ENCODE measurements around the gene PLEKHA1. TPM values are rescaled to one million over a fixed set of nuclear protein-coding genes. Genes with fewer than 3 reads are reported as not detected.

The PLEKHA1 gene
- total and polyA plus RNA-seq, 9 donors = 16.7 to 31.1 (median 27.1) TPM

- no peak overlapping the region for H3K27ac ChIP-seq
- WGBS, 3 donors = 91 to 96% (median 96%) methylated on average over 8 of the region's 8 CpGs
- peaks cover 4% of the 10 kb centered on the region for H3K4me1 ChIP-seq (ENCODE audit: insufficient read depth)
These were observed 30.6 kb upstream of the PLEKHA1 start for GRCh38 chr10:122343936-122344335.

GRCh38 chr10:122344741-122345258 is 29.7 kb upstream of the PLEKHA1 start:
- Histone ChIP-seq H3K4me1 (ENCODE audit: insufficient read depth) (peaks cover 4% of the 10 kb centered on the region), H3K27me3 (no peaks in the 10 kb centered on the region), H3K27ac (no peak overlapping the region), H3K4me3 (no peak overlapping the region), H3K36me3 (no peaks in the 10 kb centered on the region), H3K9me3 (no peaks in the 10 kb centered on the region)
- TF ChIP-seq CTCF (IDR thresholded peaks at IDR 0.05) (no peak), POLR2A (IDR thresholded peaks at IDR 0.05) (no peak), EP300 (IDR thresholded peaks at IDR 0.05) (no peak)
- DNase-seq = no peak
- WGBS, 3 donors = 84 to 87% (median 85%) methylated on average over 9 of the region's 9 CpGs
- intact Hi-C loops (cut with DNase I) = loop anchor here in 3 of 4 donors (5.0 to 10.0 kb wide), 4 partner anchors 47 to 223 kb away; no protein-coding TSS in a partner anchor

More at GRCh38 chr10:122343936-122344335, 30.6 kb upstream of the PLEKHA1 start:
- Histone ChIP-seq H3K36me3 (no peaks in the 10 kb centered on the region), H3K4me3 (no peak overlapping the region), H3K27me3 (no peaks in the 10 kb centered on the region), H3K9me3 (no peaks in the 10 kb centered on the region)
- TF ChIP-seq CTCF (IDR thresholded peaks at IDR 0.05) (no peak), POLR2A (IDR thresholded peaks at IDR 0.05) (no peak), EP300 (IDR thresholded peaks at IDR 0.05) (no peak)
- no peak for DNase-seq
- intact Hi-C loops (cut with DNase I) = loop anchor here in 3 of 4 donors (2.0 to 10.0 kb wide), 4 partner anchors 47 to 223 kb away; no protein-coding TSS in a partner anchor

DNA sequence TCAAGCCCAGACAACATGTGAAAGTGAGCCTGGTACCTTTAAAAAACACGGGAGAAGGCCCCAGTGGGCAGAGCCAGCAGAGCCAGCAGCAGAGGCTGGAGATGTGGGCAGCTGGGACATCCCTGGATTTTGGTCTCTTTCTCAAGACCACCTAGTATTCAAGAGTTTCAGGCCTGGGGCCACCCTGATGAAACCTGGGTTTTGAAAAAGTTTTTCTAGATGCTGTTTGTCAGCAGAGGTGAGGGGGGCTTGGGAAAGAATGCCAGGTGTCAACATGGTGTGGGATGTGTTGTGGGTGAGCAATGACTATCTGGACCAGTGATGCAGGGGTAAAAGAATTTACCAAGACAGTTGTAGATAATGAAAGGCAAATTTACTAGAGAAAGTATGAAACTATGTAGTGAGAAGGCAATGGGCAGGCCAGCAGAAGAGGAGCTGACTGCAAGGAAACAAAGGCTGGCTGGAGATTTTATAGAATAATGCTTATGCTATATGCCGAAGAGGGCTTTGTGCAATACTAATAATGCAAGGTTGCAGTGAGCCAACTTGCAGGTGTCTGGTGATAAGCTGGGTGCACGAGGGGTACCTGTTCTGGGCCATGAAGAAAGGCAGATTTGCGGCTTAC is 28.1 kb upstream of the PLEKHA1 start:
- Histone ChIP-seq H3K27me3 (no peaks in the 10 kb centered on the region), H3K4me1 (ENCODE audit: insufficient read depth) (no peaks in the 10 kb centered on the region), H3K27ac (no peak overlapping the region), H3K36me3 (no peaks in the 10 kb centered on the region), H3K9me3 (no peaks in the 10 kb centered on the region), H3K4me3 (no peak overlapping the region)
- intact Hi-C loops (cut with DNase I) = loop anchor here in 2 of 4 donors (5.0 to 10.0 kb wide), 2 partner anchors 86 to 88 kb away; no protein-coding TSS in a partner anchor
- DNase-seq = no peak
- WGBS, 3 donors = 85 to 92% (median 87%) methylated on average over 4 of the region's 4 CpGs
- no peak for TF ChIP-seq EP300 (IDR thresholded peaks at IDR 0.05)
- no peak for TF ChIP-seq POLR2A (IDR thresholded peaks at IDR 0.05)
- no peak for TF ChIP-seq CTCF (IDR thresholded peaks at IDR 0.05)

DNA sequence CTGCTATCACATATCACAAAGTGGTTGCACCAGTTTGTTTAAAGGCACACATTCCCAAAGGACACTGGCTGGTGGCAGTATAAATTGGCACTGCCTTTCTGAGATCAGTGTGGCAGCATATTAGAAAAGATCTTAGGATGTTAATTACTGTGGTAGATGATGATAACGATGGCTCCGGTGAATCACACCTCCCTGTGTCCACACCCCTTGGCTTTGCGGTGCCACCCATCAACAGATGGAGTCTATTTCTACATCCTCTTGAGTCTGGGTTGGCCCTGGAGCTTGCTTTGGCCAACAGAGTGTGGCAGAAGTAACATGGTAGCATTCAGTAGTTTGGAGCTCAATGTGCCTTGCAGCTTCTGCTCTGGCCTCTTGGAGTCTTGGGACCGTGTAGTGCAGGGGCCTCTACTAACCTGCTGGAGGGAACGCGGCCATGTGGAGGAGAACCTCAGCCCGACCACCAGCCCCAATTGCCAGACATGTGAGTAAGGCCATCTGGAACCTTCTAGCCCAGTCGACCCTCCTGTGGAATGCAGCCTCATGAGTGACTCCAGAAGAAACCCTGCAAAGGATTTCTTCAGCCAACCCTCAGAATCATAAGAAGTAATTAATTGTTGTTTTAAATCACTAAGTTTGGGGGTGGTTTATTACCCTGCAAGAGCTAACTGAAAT is 27.2 kb upstream of the PLEKHA1 start:
- H3K4me3 ChIP-seq = no peak overlapping the region
- no peaks in the 10 kb centered on the region for H3K36me3 ChIP-seq
- intact Hi-C loops (cut with DNase I) = loop anchor here in 2 of 4 donors (5.0 to 10.0 kb wide), 2 partner anchors 85 to 87 kb away; no protein-coding TSS in a partner anchor
- no peaks in the 10 kb centered on the region for H3K27me3 ChIP-seq
- no peak for DNase-seq
- no peaks in the 10 kb centered on the region for H3K9me3 ChIP-seq
- H3K27ac ChIP-seq = no peak overlapping the region
- TF ChIP-seq POLR2A (IDR thresholded peaks at IDR 0.05) = no peak
- TF ChIP-seq CTCF (IDR thresholded peaks at IDR 0.05) = no peak
- TF ChIP-seq EP300 (IDR thresholded peaks at IDR 0.05) = no peak
- WGBS, 3 donors = 63 to 74% (median 63%) methylated on average over 8 of the region's 8 CpGs
- no peaks in the 10 kb centered on the region for H3K4me1 ChIP-seq (ENCODE audit: insufficient read depth)
